MG63 (cell line): Measurements from ENCODE around the gene BARHL1. TPM values are rescaled to one million over a fixed set of nuclear protein-coding genes. Genes with fewer than 3 reads are reported as not detected.

Experiments used
- DNase-seq: peaks from one replicate; pipeline ENCODE4 v3.0.0-alpha.2; 2020
- H3K27me3 ChIP-seq: fragments of 250-450 bp; sonication (Bioruptor Pico); 2 replicates; pipeline ENCODE4 v1.5.1; 2020; ENCODE audit warnings: mild to moderate bottlenecking, moderate library complexity
- H3K36me3 ChIP-seq: fragments of 250-450 bp; sonication (Bioruptor Pico); 2 replicates; pipeline ENCODE4 v1.5.1; 2020; ENCODE audit warnings: mild to moderate bottlenecking, moderate library complexity
- H3K4me3 ChIP-seq: fragments of 250-450 bp; sonication (Bioruptor Pico); 2 replicates; pipeline ENCODE4 v1.5.1; 2020; ENCODE audit warnings: mild to moderate bottlenecking, moderate library complexity
- H3K9me3 ChIP-seq: fragments of 250-450 bp; sonication (Bioruptor Pico); 2 replicates; pipeline ENCODE4 v1.5.1; 2020; ENCODE audit warnings: mild to moderate bottlenecking, moderate library complexity
- total RNA-seq: library from RNA; depleted of rRNA; stranded (reverse); fragments of >200 nt; shearing (Covaris generic); gene quantifications from 2 replicates; pipeline ENCODE4 v1.2.3, GENCODE V29; 2014; ENCODE audit warnings: low replicate concordance; rRNA removed

BARHL1 gene
- total RNA-seq = not detected in 2 replicates

DNA sequence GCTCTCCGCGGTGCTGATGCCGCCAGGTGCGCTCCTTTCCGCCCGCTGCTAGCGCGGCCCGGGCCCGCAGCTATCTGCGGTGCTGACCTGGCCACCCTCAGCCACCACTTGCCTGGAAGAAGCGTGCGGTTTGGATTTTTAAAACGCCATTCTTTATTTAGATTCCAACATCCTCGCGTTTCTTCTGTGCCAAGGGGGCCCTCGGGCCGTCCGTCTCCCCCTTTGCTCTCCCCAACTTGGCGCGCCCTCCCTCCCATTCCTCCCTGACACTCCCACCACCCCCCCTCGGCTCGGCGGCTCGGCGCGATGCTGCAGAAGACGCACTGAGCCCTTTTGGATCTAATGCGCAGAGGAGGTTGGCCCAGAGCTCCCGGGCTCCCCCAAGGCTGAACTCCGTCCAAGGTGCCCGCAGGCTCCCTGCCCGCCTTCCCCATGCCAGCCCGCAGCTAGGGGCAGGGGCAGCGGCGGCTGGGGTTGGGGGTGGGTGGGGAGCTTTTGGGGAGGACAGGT is at the start of gene BARHL1:
Gene BARHL1 (plus strand): TSS at position 331 of the 510 bp plus-strand sequence. CDS start 192 bp downstream, outside the sequence.
- Histone ChIP-seq H3K4me3 (no peak within 1 kb of the TSS), H3K9me3 (no peaks in the 10 kb centered on the region), H3K27me3 (peaks cover 87% of the 10 kb centered on the region), H3K36me3 (no peaks in the 10 kb centered on the region)
- DNase-seq = no peak

DNA sequence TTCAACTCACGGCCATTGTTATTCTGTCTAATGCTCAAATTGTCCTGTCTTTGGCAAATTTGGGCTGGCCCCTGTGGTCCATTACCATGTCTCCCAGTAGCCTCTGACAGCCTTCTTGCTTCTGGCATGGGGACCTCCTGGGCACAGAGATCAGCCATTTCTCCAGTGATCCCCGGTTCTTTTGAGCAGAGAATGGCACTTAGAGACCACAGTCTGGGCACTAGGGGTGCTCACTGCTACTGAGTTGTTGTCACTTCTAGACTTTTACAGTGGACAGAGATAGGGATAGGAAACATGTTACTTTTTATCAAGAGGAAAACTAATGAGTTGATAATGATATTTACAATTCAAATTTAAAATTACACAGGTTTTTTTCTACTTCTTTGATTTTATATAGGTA is 47.6 kb upstream of the BARHL1 start:
- no peak for DNase-seq
- Histone ChIP-seq H3K36me3 (no peaks in the 10 kb centered on the region), H3K27me3 (peaks cover 22% of the 10 kb centered on the region), H3K4me3 (no peak overlapping the region), H3K9me3 (peaks cover 3% of the 10 kb centered on the region; the same call in 1 of the 2 replicates)

DNA sequence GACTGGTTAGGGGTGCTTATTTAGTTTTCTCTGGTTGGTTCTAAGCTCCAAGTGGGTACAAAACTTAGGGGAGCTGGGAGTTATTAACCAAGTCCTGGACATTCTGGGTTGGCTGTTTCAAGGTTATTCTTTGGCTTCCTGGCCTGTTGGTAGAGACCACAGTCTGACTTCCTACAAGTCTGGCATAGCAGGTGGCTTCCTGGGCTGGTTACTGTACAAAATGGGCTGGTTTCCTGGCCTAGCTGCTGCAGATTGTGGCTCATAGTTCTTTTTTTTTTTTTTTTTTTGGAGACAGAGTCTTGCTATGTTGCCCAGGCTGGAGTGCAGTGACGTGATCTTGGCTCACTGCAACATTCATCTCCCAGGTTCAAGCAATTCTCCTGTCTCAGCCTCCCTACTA is 46.3 kb upstream of the BARHL1 start:
- Histone ChIP-seq H3K27me3 (peaks cover 13% of the 10 kb centered on the region), H3K9me3 (peaks cover 3% of the 10 kb centered on the region; the same call in 1 of the 2 replicates), H3K36me3 (no peaks in the 10 kb centered on the region), H3K4me3 (no peak overlapping the region)
- no peak for DNase-seq

DNA sequence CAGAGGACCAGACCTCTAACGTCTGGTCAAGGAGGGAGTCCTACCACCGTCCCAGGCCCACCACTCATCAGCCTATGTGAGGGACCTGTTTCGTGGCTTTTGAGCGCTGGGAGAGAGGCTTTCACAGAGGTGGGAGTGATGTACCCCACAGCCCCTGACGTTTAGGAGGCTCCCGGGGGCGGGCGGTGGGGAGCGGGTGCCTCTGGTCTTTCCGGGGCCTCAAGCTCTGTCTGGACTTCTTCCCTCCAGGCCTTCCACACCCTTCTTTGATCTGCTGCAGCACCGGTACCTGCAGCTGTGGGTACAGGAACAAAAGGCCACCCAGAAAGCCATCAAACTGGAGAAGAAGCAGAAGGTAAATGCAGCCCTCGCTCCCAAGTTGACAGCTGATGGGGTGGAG is 45.1 kb upstream of the BARHL1 start:
- Histone ChIP-seq H3K4me3 (no peak overlapping the region), H3K27me3 (peaks cover under 1% of the 10 kb centered on the region; the same call in 1 of the 2 replicates)

DNA sequence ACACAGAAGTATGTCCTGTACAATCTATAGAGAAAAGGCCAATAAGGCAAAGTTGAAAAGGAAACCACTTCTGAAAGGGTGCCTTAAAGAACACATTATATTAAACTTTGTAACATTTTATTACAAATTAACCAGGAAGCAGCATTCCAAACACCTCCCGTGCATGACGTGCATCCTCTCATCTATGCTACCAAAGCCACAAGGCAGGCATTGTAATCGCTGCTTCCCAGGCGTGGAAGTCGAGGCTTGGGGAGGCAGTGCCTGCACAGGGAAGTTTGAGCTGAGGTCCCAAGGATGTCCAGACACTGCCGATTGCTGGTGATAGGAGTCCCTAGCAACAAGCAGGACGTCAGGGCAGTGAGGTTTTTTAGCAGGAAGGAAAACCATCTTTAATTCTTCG is 44.3 kb upstream of the BARHL1 start:
- DNase-seq = no peak
- Histone ChIP-seq H3K27me3 (no peaks in the 10 kb centered on the region), H3K9me3 (peaks cover 3% of the 10 kb centered on the region; the same call in 1 of the 2 replicates), H3K4me3 (no peak overlapping the region), H3K36me3 (no peaks in the 10 kb centered on the region)

More for the DNA sequence above, 45.1 kb upstream of the BARHL1 start:
- no peak for DNase-seq
- peaks cover 3% of the 10 kb centered on the region; the same call in 1 of the 2 replicates for H3K9me3 ChIP-seq
- H3K36me3 ChIP-seq = no peaks in the 10 kb centered on the region

DNA sequence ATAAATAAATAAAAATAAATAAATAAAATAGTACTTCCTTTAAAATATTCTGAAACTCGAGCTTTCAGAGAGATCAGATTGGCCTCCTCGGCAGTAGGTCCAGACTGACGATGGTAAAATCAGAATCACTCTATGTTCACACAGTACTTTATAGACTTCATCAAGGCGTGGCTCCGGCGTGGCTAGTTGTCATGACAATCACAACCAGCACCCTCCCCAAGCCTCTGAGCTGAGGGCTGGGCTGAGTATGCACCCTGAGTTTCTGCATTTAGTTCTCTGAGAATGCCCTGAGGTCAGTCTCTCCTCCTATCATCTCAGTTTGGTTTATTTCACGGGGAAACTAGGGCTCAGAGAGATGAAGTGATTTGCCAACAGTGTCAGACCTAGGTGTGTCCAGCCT is 43.3 kb upstream of the BARHL1 start:
- H3K4me3 ChIP-seq = no peak overlapping the region
- H3K36me3 ChIP-seq = no peaks in the 10 kb centered on the region
- DNase-seq = no peak
- H3K9me3 ChIP-seq = peaks cover 3% of the 10 kb centered on the region; the same call in 1 of the 2 replicates
- no peaks in the 10 kb centered on the region for H3K27me3 ChIP-seq

DNA sequence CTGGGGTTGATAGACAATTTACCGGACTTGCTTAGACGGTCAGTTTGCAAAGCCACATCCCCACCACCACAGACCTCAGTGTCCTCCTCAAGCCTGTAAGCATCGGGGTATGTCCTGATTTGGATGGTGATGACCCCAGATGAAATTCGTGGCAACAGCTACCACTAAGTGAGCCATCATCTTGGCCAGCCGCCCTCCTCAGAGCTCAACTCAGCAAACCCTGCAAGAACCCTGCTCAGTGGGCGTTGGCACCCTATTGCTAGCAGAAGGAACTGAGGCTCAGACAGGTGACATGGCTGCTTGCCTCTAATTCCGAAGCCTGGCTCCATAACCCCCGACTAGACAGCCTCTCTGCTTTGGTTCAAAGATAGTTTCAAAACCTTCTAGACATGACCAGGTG is 41.4 kb upstream of the BARHL1 start:
- Histone ChIP-seq H3K36me3 (no peaks in the 10 kb centered on the region), H3K4me3 (no peak overlapping the region), H3K27me3 (no peaks in the 10 kb centered on the region), H3K9me3 (no peaks in the 10 kb centered on the region)
- DNase-seq = no peak

DNA sequence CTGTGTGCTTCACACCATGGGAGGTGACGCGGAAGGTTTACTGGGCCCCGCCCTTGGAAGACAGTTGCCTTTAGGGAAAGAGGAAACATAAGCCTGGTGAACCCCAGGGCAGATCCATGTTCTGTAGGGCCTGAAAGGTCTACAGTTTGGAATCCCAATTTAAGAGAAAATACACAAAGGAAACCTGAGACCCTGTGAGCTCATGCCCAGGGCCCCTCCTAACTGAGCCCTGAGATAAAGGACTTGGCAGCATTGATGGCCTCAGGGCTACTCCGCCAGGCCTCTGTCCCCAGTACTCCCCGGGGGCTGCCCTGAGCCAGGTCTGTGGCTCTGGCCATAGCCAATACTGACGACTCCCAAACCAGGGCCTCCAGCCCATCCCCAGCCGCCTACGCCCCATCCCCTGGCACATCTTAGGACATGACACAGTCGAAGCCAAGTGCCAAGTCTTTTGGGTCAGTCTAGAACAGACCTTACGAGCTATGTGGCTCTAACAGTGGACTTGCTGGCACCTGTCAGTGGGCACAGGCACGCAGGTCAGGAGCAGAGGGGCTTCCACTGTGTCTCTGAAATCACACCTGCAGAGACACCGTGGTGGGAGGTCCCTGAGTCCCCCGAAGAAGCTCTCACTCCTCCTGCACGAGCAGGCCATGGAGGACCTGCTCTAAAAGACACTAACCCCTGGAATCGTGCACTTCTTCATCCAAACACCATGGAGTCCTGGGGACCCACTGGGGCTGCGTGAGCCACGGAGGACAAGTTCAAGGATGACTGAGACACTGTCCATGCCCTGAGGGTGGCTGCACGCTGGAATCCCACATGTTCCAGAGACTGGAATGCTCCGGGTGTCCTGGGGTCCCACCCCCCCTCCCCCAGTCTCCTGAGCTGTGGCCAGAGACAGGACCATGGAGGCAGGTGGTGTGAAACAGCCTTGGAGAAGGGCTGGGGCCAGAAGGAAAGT is 40.3 kb upstream of the BARHL1 start:
- no peak for DNase-seq
- H3K27me3 ChIP-seq = no peaks in the 10 kb centered on the region
- H3K4me3 ChIP-seq = no peak overlapping the region
- no peaks in the 10 kb centered on the region for H3K9me3 ChIP-seq
- H3K36me3 ChIP-seq = no peaks in the 10 kb centered on the region

DNA sequence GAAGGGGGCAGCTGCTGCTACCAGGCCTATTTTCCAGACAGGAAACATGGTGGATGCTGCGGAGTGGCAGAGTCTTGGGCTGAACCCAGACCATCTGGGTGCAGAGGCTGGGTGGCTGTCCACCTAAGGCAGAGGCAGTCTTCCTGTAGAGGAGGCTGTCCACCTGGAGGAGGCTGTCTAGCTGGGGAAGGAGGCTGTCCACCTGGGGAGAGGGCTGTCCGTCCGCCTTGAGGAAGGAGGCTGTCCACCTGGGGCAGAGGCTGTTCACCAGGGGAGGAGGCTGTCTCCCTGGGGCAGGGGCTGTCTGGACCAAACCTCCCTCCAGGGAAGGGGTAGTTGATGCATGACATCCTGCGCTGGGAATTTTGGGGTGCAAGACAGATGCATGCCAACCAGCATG is 39.2 kb upstream of the BARHL1 start:
- no peak for DNase-seq
- H3K27me3 ChIP-seq = no peaks in the 10 kb centered on the region
- no peaks in the 10 kb centered on the region for H3K9me3 ChIP-seq
- no peaks in the 10 kb centered on the region for H3K36me3 ChIP-seq
- H3K4me3 ChIP-seq = no peak overlapping the region

DNA sequence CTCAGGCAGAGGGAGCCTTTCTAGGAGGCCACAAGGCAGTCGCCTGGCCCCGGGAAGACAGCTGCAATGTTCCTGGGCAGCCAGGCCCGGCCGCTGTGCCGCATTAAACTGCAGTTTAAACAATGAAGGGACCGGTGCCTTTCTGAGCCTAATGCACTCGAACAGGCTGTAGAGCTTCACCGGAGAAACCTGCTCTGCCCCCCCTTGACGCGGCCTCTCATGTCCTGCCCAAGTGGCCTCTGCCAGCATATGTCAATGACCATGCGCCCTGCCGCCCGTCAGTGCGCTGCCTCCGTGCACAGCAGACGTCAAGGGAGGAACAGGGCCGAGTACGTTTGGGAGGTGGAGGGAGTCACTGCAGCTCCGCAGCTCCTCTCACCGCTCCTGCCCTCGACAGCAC is 38.4 kb upstream of the BARHL1 start:
- Histone ChIP-seq H3K4me3 (no peak overlapping the region), H3K9me3 (no peaks in the 10 kb centered on the region), H3K27me3 (no peaks in the 10 kb centered on the region), H3K36me3 (no peaks in the 10 kb centered on the region)
- no peak for DNase-seq

DNA sequence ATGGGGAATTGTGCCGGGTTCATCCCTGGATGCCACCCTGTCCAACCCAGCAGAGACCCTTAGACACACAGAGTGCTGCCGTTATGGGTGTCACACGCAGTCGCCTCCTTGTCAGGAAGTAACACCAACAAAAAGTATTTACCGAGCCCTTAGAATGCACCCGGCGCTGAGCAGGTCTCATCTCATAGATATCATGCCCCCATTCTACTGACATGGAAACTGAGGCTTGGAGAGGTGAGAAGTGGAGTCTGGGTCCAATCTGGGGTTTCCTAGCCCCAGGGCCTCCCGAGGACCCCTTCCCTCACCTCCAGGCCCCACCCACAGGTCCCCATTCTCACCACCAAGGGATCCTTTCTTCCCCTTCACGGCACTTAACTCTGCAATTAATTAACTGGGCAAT is 36.8 kb upstream of the BARHL1 start:
- Histone ChIP-seq H3K4me3 (no peak overlapping the region), H3K27me3 (no peaks in the 10 kb centered on the region), H3K36me3 (no peaks in the 10 kb centered on the region), H3K9me3 (no peaks in the 10 kb centered on the region)
- DNase-seq = no peak

DNA sequence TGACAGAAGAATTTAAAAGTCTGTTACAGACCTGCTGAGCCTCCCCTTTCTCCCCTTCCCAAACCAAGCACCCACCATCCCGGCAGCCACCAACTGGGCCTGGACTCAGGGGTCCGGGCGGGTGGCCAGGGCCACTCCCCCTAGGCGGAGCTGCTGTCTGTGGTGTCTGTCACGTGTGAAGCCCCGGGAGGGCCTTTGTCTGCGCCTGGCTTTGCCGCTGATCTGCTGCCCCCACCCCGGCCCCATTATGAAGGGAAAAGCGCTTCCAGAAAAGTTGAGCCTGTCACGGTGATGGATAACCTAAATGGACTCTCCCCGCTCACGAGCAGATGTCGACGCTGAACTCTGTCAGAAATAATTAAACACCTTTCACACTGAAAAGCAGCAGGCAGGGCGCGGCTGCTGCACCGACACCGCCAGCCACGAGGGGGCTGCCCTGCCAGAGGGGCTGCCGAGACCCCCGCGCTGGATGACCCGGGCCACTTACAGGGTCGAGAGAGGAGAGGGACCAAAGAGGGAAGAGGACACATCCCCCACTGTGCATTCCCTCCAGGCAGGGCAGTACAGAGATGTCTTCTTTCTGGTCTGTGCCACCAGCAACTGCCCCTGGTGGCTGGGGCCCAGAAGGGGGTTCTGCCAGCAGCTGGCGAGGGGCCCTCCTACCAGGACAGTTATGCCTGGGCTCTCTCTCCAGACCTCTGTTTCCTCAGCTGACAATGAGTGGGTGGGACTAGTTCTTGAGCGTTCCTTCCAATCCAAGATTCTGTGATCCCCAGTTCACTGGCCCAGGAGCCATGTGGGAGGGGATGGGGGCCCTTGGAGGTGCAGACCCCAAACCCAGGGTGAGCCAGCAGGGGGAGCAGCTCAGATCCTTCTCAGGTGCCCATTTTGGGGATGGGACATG is 36.0 kb upstream of the BARHL1 start:
- H3K27me3 ChIP-seq = no peaks in the 10 kb centered on the region
- no peaks in the 10 kb centered on the region for H3K9me3 ChIP-seq
- H3K36me3 ChIP-seq = no peaks in the 10 kb centered on the region
- DNase-seq = peak; percentile 33
- no peak overlapping the region for H3K4me3 ChIP-seq

DNA sequence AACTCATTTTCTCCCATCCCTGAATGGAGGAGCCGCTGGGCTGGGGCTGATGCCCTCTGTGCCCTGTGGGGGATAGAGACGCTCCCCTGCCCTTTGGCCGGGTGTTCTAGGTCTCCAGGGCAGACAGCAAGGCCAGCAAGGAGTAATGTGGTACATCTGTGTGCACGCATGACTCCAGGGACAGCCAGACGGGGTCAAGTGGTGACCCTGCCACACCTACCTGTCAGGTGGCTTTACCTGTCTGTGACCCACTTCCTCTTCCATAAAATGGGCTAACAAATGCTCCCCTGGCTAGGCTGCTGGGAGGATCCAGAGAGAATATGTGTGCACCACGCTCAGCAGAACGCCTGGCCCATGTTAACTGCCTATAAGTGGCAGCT is 35.4 kb upstream of the BARHL1 start:
- H3K9me3 ChIP-seq = no peaks in the 10 kb centered on the region
- no peak overlapping the region for H3K4me3 ChIP-seq
- DNase-seq = no peak
- H3K27me3 ChIP-seq = no peaks in the 10 kb centered on the region
- no peaks in the 10 kb centered on the region for H3K36me3 ChIP-seq

DNA sequence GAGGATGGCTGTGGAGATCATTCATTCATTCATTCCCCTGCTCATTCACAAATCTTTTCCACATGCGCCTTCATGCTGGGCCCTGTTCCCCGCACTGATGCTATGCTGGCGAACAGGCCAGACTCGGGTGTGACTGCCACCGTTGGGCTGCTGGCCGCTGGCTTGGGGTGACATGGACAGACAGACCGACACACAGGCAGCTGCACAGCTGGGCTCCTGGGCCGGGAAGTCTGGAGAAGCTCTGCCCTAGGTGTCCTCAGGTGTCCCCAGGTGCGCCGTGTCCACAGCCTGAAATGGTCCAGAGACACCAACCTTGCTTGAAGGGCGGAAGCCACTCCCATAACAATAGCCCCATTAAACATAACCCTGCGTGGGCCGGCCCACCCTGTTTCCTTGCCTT is 35.0 kb upstream of the BARHL1 start:
- H3K27me3 ChIP-seq = no peaks in the 10 kb centered on the region
- no peaks in the 10 kb centered on the region for H3K9me3 ChIP-seq
- DNase-seq = no peak
- H3K4me3 ChIP-seq = no peak overlapping the region
- no peaks in the 10 kb centered on the region for H3K36me3 ChIP-seq

DNA sequence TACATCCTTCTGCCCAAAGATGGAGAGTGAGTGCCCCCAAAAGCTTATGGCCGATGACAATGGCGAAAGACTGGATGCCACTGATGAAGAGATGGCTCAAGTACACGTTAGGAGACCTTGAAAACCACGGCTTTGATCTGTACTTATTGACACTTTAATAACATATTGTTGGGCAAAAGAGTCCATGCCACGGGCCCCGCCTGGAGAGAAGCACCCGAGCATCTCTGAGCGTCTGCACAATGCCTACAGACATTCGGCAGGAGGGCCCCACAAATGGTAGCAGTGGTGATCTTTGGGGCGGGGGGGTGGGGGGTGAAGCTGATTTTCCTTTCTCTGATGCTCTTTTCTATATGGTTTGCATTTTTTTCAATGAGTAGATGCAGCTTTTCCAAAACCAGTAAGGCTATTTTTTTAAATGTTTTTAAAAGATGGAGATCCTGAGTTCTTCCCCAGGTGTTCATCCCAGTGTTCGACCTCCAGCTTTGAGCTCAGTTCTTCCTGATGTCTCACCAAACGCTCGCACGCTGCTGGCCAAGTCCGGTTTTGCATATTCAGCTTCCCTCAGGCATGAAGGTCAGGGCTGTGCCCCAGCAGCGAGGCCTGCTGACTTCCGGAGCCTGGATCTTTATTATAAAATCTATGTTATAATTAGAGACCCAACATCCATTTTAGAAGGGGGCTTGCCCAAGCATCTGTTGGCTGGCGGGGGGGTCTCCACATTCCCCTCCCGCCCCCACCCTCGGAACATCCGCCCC is 34.3 kb upstream of the BARHL1 start:
- H3K4me3 ChIP-seq = no peak overlapping the region
- DNase-seq = no peak
- no peaks in the 10 kb centered on the region for H3K9me3 ChIP-seq
- H3K36me3 ChIP-seq = no peaks in the 10 kb centered on the region
- H3K27me3 ChIP-seq = no peaks in the 10 kb centered on the region
